Cerebellar cortex (tissue), 1 donor: Measurements from ENCODE around the gene GIT1.
A peak's percentile ranks its signal among the peaks of the same experiment; 100 is the strongest.

ENCODE experiments used
- DNase-seq: peaks from one replicate; pipeline ENCODE4 v3.0.0-alpha.2; 2015; ENCODE audit warnings: low spot score

GIT1 gene

GRCh38 chr17:29593591-29594518 is 4.4 kb upstream of the GIT1 start:
- DNase-seq: peak; percentile 54

GRCh38 chr17:29592850-29593551 is 3.6 kb upstream of the GIT1 start, which contains the start of gene ANKRD13B:
Gene ANKRD13B (plus strand): TSS chr17:29593132. CDS start chr17:29593622, 490 bp downstream.
- peak; percentile 78 for DNase-seq

GRCh38 chr17:29591737-29592608 is 2.5 kb upstream of the GIT1 start:
- DNase-seq: peak; percentile 93

- peak; percentile 57 for DNase-seq
Observed at GRCh38 chr17:29591146-29591736, 1.8 kb upstream of the GIT1 start.

GRCh38 chr17:29590411-29591145 is 1.1 kb upstream of the GIT1 start:
- DNase-seq: peak; percentile 58

- DNase-seq: peak; percentile 28
Observed at GRCh38 chr17:29588562-29589411, 661 bp downstream of the GIT1 start.

GRCh38 chr17:29588017-29588561 is 1.4 kb downstream of the GIT1 start:
- no peak for DNase-seq

GRCh38 chr17:29587591-29587990 is 1.9 kb downstream of the GIT1 start:
- no peak for DNase-seq

GRCh38 chr17:29586676-29587469 is 2.6 kb downstream of the GIT1 start:
- DNase-seq: no peak

GRCh38 chr17:29585080-29585751 is 4.2 kb downstream of the GIT1 start:
- DNase-seq: no peak

GRCh38 chr17:29584452-29585079 is 4.9 kb downstream of the GIT1 start:
- DNase-seq: no peak

- DNase-seq: no peak
Observed at GRCh38 chr17:29583324-29584248, 5.9 kb downstream of the GIT1 start.

GRCh38 chr17:29582772-29583171 is 6.7 kb downstream of the GIT1 start:
- peak; percentile 87 for DNase-seq

- DNase-seq: peak; percentile 43
Observed at GRCh38 chr17:29582254-29582765, 7.1 kb downstream of the GIT1 start.

GRCh38 chr17:29581583-29582253 is 7.7 kb downstream of the GIT1 start:
- peak; percentile 54 for DNase-seq
